RWPE2 (cell line): ENCODE results near the gene MYL10.
A peak's percentile ranks its signal among the peaks of the same experiment; 100 is the strongest.

Experiments used
- ATAC-seq: fragments of 200-7000 bp; cut with Tn5 transposase; 3 replicates; pipeline ENCODE4 v1.9.1; 2021; ENCODE audit warnings: low read depth
- DNase-seq: peaks from one replicate; pipeline ENCODE4 v3.0.0-alpha.2; 2020; ENCODE audit warnings: low spot score
- H3K27ac ChIP-seq: fragments of 450-650 bp; 2 replicates; pipeline ENCODE4 v1.5.1; 2017; ENCODE audit warnings: mild to moderate bottlenecking; ENCODE audit not compliant: poor library complexity, severe bottlenecking
- H3K27me3 ChIP-seq: fragments of 250-450 bp; sonication (Bioruptor Pico); 2 replicates; pipeline ENCODE4 v1.5.1; 2021; ENCODE audit warnings: mild to moderate bottlenecking, moderate library complexity; ENCODE audit not compliant: insufficient read depth, poor library complexity, severe bottlenecking
- H3K36me3 ChIP-seq: fragments of 250-450 bp; sonication (Bioruptor Pico); 2 replicates; pipeline ENCODE4 v1.5.1; 2020; ENCODE audit warnings: low read depth, mild to moderate bottlenecking, moderate library complexity
- H3K4me1 ChIP-seq: fragments of 250-450 bp; sonication (Bioruptor Pico); 2 replicates; pipeline ENCODE4 v1.5.1; 2021; ENCODE audit warnings: mild to moderate bottlenecking, moderate library complexity; ENCODE audit not compliant: insufficient read depth, poor library complexity, severe bottlenecking
- H3K4me3 ChIP-seq: fragments of 250-450 bp; sonication (Bioruptor Pico); 2 replicates; pipeline ENCODE4 v1.5.1; 2021; ENCODE audit warnings: mild to moderate bottlenecking, moderate library complexity; ENCODE audit not compliant: severe bottlenecking
- H3K9me3 ChIP-seq: fragments of 250-450 bp; sonication (Bioruptor Pico); 2 replicates; pipeline ENCODE4 v1.5.1; 2021; ENCODE audit warnings: mild to moderate bottlenecking, moderate library complexity; ENCODE audit not compliant: severe bottlenecking
- CTCF ChIP-seq: fragments of 450-650 bp; IDR thresholded peaks from one replicate; pipeline ENCODE4 v1.5.1; 2017; ENCODE audit warnings: mild to moderate bottlenecking, moderate library complexity; ENCODE audit not compliant: poor library complexity, severe bottlenecking

MYL10 gene

GRCh38 chr7:101671371-101672356 is 42.6 kb upstream of the MYL10 start:
- no peaks in the 10 kb centered on the region for H3K36me3 ChIP-seq
- ATAC-seq (no peak), DNase-seq (no peak)
- no peaks in the 10 kb centered on the region for H3K4me1 ChIP-seq
- no peak overlapping the region for H3K4me3 ChIP-seq
- no peaks in the 10 kb centered on the region for H3K27me3 ChIP-seq
- no peaks in the 10 kb centered on the region for H3K9me3 ChIP-seq
- H3K27ac ChIP-seq = no peak overlapping the region
- TF ChIP-seq CTCF = no peak

GRCh38 chr7:101669307-101669706 is 40.2 kb upstream of the MYL10 start:
- TF ChIP-seq CTCF = peak; percentile 8
- no peak overlapping the region for H3K4me3 ChIP-seq
- no peak overlapping the region for H3K27ac ChIP-seq
- ATAC-seq (no peak), DNase-seq (no peak)
- H3K36me3 ChIP-seq = no peaks in the 10 kb centered on the region
- no peaks in the 10 kb centered on the region for H3K9me3 ChIP-seq
- no peaks in the 10 kb centered on the region for H3K27me3 ChIP-seq
- H3K4me1 ChIP-seq = no peaks in the 10 kb centered on the region

- H3K36me3 ChIP-seq = no peaks in the 10 kb centered on the region
- ATAC-seq (no peak), DNase-seq (no peak)
- no peaks in the 10 kb centered on the region for H3K27me3 ChIP-seq
- no peak overlapping the region for H3K27ac ChIP-seq
- H3K4me1 ChIP-seq = no peaks in the 10 kb centered on the region
- no peak for TF ChIP-seq CTCF
- H3K4me3 ChIP-seq = no peak overlapping the region
- H3K9me3 ChIP-seq = no peaks in the 10 kb centered on the region
Observed at GRCh38 chr7:101668726-101669125, 39.6 kb upstream of the MYL10 start.

GRCh38 chr7:101667920-101668319 is 38.8 kb upstream of the MYL10 start:
- no peaks in the 10 kb centered on the region for H3K9me3 ChIP-seq
- TF ChIP-seq CTCF = no peak

GRCh38 chr7:101667399-101667798 is 38.3 kb upstream of the MYL10 start:
- no peak overlapping the region for H3K4me3 ChIP-seq
- no peaks in the 10 kb centered on the region for H3K4me1 ChIP-seq
- DNase-seq = no peak
- TF ChIP-seq CTCF = no peak
- ATAC-seq = no peak
- H3K27ac ChIP-seq = no peak overlapping the region
- no peaks in the 10 kb centered on the region for H3K27me3 ChIP-seq
- H3K36me3 ChIP-seq = no peaks in the 10 kb centered on the region
- no peaks in the 10 kb centered on the region for H3K9me3 ChIP-seq

More at GRCh38 chr7:101667920-101668319, 38.8 kb upstream of the MYL10 start:
- no peaks in the 10 kb centered on the region for H3K4me1 ChIP-seq
- H3K27ac ChIP-seq = no peak overlapping the region
- DNase-seq (no peak), ATAC-seq (no peak)
- H3K27me3 ChIP-seq = no peaks in the 10 kb centered on the region
- H3K36me3 ChIP-seq = no peaks in the 10 kb centered on the region
- H3K4me3 ChIP-seq = no peak overlapping the region
